ENCODE measurements around the gene AP3B1.

DNA sequence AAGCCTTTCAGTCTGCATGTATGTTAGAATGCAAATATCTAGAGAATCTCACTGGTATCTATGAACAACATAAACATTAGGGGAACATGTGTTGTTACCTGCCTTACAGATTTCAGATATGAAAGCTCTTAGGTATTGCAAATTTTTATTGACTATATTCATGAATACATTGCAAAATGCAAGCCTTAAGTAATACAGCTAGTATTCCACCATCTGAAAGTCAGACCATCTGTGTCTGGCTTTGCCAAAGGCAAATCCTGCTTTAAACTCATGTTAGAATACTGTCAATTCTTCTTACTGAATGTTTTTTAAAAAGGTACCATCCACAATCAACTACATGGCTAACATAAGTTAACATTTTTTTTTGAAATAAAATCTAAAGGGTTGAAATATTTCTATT is 215.6 kb downstream of the AP3B1 start:
- TF ChIP-seq, protein P1, sequence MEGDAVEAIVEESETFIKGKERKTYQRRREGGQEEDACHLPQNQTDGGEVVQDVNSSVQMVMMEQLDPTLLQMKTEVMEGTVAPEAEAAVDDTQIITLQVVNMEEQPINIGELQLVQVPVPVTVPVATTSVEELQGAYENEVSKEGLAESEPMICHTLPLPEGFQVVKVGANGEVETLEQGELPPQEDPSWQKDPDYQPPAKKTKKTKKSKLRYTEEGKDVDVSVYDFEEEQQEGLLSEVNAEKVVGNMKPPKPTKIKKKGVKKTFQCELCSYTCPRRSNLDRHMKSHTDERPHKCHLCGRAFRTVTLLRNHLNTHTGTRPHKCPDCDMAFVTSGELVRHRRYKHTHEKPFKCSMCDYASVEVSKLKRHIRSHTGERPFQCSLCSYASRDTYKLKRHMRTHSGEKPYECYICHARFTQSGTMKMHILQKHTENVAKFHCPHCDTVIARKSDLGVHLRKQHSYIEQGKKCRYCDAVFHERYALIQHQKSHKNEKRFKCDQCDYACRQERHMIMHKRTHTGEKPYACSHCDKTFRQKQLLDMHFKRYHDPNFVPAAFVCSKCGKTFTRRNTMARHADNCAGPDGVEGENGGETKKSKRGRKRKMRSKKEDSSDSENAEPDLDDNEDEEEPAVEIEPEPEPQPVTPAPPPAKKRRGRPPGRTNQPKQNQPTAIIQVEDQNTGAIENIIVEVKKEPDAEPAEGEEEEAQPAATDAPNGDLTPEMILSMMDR (IDR thresholded peaks at IDR 0.05; ENCODE audit: low read length) = no peak
- no peak for TF ChIP-seq EZH2 (IDR thresholded peaks at IDR 0.05; ENCODE audit: borderline replicate concordance, low read length)

Data from OCI-LY1 (cell line).